Liver (tissue), 9 donors: ENCODE results near the gene NEBL. TPM values are rescaled to one million over a fixed set of nuclear protein-coding genes. Genes with fewer than 3 reads are reported as not detected.

Experiments used
- DNase-seq: peaks from one replicate; pipeline ENCODE4 v3.0.0-alpha.2; 2017; ENCODE audit warnings: low spot score
- H3K27ac ChIP-seq, 2 donors: one replicate each; pipeline ENCODE4 v1.7.0; 2013; ENCODE audit warnings: inconsistent platforms in 2 of 2, low read length in 2 of 2, control low read depth in 1 of 2, low read depth in 1 of 2, mild to moderate bottlenecking in 1 of 2
- H3K27me3 ChIP-seq, 4 donors: one replicate each; pipeline versions ENCODE4 v1.6.1 to v1.7.0; 2013; ENCODE audit warnings: low read length in 3 of 4, inconsistent platforms in 1 of 4, mild to moderate bottlenecking in 1 of 4, moderate library complexity in 1 of 4; ENCODE audit not compliant: control insufficient read depth in 4 of 4, insufficient read depth in 4 of 4
- H3K36me3 ChIP-seq, 4 donors: one replicate each; pipeline versions ENCODE4 v1.6.1 to v1.7.0; 2013; ENCODE audit warnings: low read length in 3 of 4, mild to moderate bottlenecking in 3 of 4, low read depth in 1 of 4, moderate library complexity in 1 of 4; ENCODE audit not compliant: control insufficient read depth in 4 of 4, insufficient read depth in 3 of 4
- H3K4me1 ChIP-seq, 4 donors: one replicate each; pipeline versions ENCODE4 v1.6.1 to v1.7.0; 2013; ENCODE audit warnings: low read length in 3 of 4, mild to moderate bottlenecking in 3 of 4, moderate library complexity in 1 of 4; ENCODE audit not compliant: control insufficient read depth in 4 of 4, insufficient read depth in 4 of 4
- H3K4me3 ChIP-seq, 3 donors: one replicate each; pipeline versions ENCODE4 v1.6.1 to v1.7.0; 2013; ENCODE audit warnings: low read length in 3 of 3, control low read depth in 1 of 3, low read depth in 1 of 3, mild to moderate bottlenecking in 1 of 3
- H3K9ac ChIP-seq, 2 donors: one replicate each; pipeline ENCODE4 v1.7.0; 2013; ENCODE audit warnings: low read length in 2 of 2, mild to moderate bottlenecking in 2 of 2, moderate library complexity in 2 of 2, control low read depth in 1 of 2, low read depth in 1 of 2
- H3K9me3 ChIP-seq, 4 donors: one replicate each; pipeline versions ENCODE4 v1.6.1 to v1.7.0; 2013; ENCODE audit warnings: low read length in 3 of 4; ENCODE audit not compliant: control insufficient read depth in 4 of 4
- CTCF ChIP-seq: fragments of 150-350 bp; IDR thresholded peaks from 2 replicates; pipeline ENCODE4 v1.5.1; 2017; ENCODE audit warnings: improper control_type of control experiment, low read depth, low read length; ENCODE audit not compliant: missing input control
- FOXA2 ChIP-seq: IDR thresholded peaks from 2 replicates; pipeline ENCODE4 v1.6.1; 2016; ENCODE audit warnings: antibody characterized with exemption
- GABPA ChIP-seq, 2 donors: IDR thresholded peaks in 1 of 2; conservative IDR thresholded peaks in 1 of 2; 2 replicates each; pipeline ENCODE4 v1.6.1; 2016; ENCODE audit warnings: antibody characterized with exemption in 2 of 2, mild to moderate bottlenecking in 1 of 2, moderate library complexity in 1 of 2
- HNF4A ChIP-seq, 2 donors: conservative IDR thresholded peaks; 2 replicates each; pipeline ENCODE4 v1.6.1; 2016; ENCODE audit warnings: antibody characterized with exemption in 2 of 2, mild to moderate bottlenecking in 2 of 2
- HNF4G ChIP-seq: IDR thresholded peaks from 2 replicates; pipeline ENCODE4 v1.6.1; 2016; ENCODE audit warnings: antibody characterized with exemption
- RAD21 ChIP-seq, 2 donors: IDR thresholded peaks; 2 replicates each; pipeline ENCODE4 v1.6.1; 2016; ENCODE audit warnings: antibody characterized with exemption in 2 of 2, mild to moderate bottlenecking in 2 of 2
- REST ChIP-seq: IDR thresholded peaks from 2 replicates; pipeline ENCODE4 v1.6.1; 2016; ENCODE audit warnings: antibody characterized with exemption, mild to moderate bottlenecking
- SP1 ChIP-seq: IDR thresholded peaks from 2 replicates; pipeline ENCODE4 v1.6.1; 2018; ENCODE audit warnings: antibody characterized with exemption, mild to moderate bottlenecking
- YY1 ChIP-seq: IDR thresholded peaks from 2 replicates; pipeline ENCODE4 v1.6.1; 2016; ENCODE audit warnings: antibody characterized with exemption, mild to moderate bottlenecking
- ZBTB33 ChIP-seq: IDR thresholded peaks from 2 replicates; pipeline ENCODE4 v1.6.1; 2016; ENCODE audit warnings: antibody characterized with exemption
- WGBS: extraction: QIAGEN DNeasy Blood & Tissue Kit; methylation state at CpG from one replicate; pipeline ENCODE4 v1.1.7; 2013; 5-methylcytosine and 5-hydroxymethylcytosine counted together
- polyA plus RNA-seq, 2 donors: library from polyadenylated mRNA; stranded (reverse) in 1 of 2; unstranded in 1 of 2; fragments of 200-250 nt in 1 of 2; fragments of >200 nt in 1 of 2; fragmentation: Nextera tagmentation in 1 of 2; extraction: Ambion mirVana in 1 of 2; gene quantifications; one replicate each; pipeline versions ENCODE4 v1.2.1 to v1.2.3, GENCODE V29; 2013 to 2015
- total RNA-seq, 2 donors: library from RNA; depleted of rRNA; stranded (reverse); fragments of >200 nt; gene quantifications; one replicate each; pipeline ENCODE4 v1.2.3, GENCODE V29; 2014
- donor health status: healthy.
- donor health status: healthy.
- donor health status: healthy.
- donor health status: healthy.
- donor health status: healthy.

The NEBL gene
- total and polyA plus RNA-seq, 4 donors, result 0.22 to 1.8 (median 0.81) TPM

GRCh38 chr10:20856484-20856883 lies 40.6 kb downstream of the NEBL start (continued):
- TF ChIP-seq REST, result no peak
- TF ChIP-seq HNF4G, result no peak

- no peaks in the 10 kb centered on the region for H3K4me1 ChIP-seq
- TF ChIP-seq RAD21 (IDR thresholded peaks at IDR 0.05) (peak; percentile 42 to 65), CTCF (peak; percentile 20), GABPA (IDR thresholded peaks at IDR 0.05 in 1 of 2, conservative IDR thresholded peaks at IDR 0.05 in 1 of 2) (no peak)
- H3K9me3 ChIP-seq, result no peaks in the 10 kb centered on the region
- no peak overlapping the region for H3K4me3 ChIP-seq
- H3K27ac ChIP-seq, result no peak overlapping the region
- H3K9ac ChIP-seq, result no peak overlapping the region
- no peak for DNase-seq
- no peaks in the 10 kb centered on the region for H3K36me3 ChIP-seq
- no peaks in the 10 kb centered on the region for H3K27me3 ChIP-seq
- WGBS, result 56% methylated on average over 5 of the region's 5 CpGs
Measured at GRCh38 chr10:20855398-20856038, 41.6 kb downstream of the NEBL start.

GRCh38 chr10:20853276-20853675 lies 43.8 kb downstream of the NEBL start:
- peaks cover 0 to 3% (median 0%) of the 10 kb centered on the region in 4 donors for H3K9me3 ChIP-seq
- TF ChIP-seq HNF4A (conservative IDR thresholded peaks at IDR 0.05) (no peak), ZBTB33 (no peak), YY1 (no peak), FOXA2 (no peak), SP1 (no peak)

More at GRCh38 chr10:20853276-20853675, 43.8 kb downstream of the NEBL start:
- no peak for DNase-seq
- Histone ChIP-seq H3K4me3 (no peak overlapping the region), H3K27me3 (no peaks in the 10 kb centered on the region), H3K9ac (no peak overlapping the region), H3K27ac (no peak overlapping the region), H3K4me1 (no peaks in the 10 kb centered on the region), H3K36me3 (peaks cover 0 to 7% (median 1%) of the 10 kb centered on the region in 4 donors)
- 96% methylated on average over 2 of the region's 2 CpGs for WGBS
